GM12873 (cell line): ENCODE measurements around the gene GSK3B.

ENCODE experiments used
- CTCF ChIP-seq: IDR thresholded peaks from 2 replicates; pipeline ENCODE4 v1.5.1; 2012; ENCODE audit warnings: low read depth, mild to moderate bottlenecking, moderate library complexity, low read length, control low read depth; ENCODE audit not compliant: insufficient read depth; ENCODE audit errors: missing control alignments

The GSK3B gene

GRCh38 chr3:119901148-119901547 lies 193.1 kb downstream of the GSK3B start:
- no peak for TF ChIP-seq CTCF

GRCh38 chr3:119899192-119899511 lies 195.1 kb downstream of the GSK3B start:
- TF ChIP-seq CTCF = no peak

- TF ChIP-seq CTCF = no peak
These were observed 195.6 kb downstream of the GSK3B start for GRCh38 chr3:119898478-119899191.

- TF ChIP-seq CTCF = no peak
These were observed 200.1 kb downstream of the GSK3B start for GRCh38 chr3:119894195-119894594.

GRCh38 chr3:119893769-119894168 lies 200.5 kb downstream of the GSK3B start:
- TF ChIP-seq CTCF = no peak

- peak; percentile 70 for TF ChIP-seq CTCF
These were observed 202.1 kb downstream of the GSK3B start for GRCh38 chr3:119891944-119892721.

- no peak for TF ChIP-seq CTCF
These were observed 208.3 kb downstream of the GSK3B start for GRCh38 chr3:119885746-119886530.
